GM19035 (cell line): Measurements from ENCODE around the gene HEBP1.

Experiments used
- ATAC-seq: cut with Tn5 transposase; IDR thresholded peaks from one replicate; pipeline ENCODE4 v1.9.1; 2021; ENCODE audit not compliant: unreplicated experiment

The HEBP1 gene

DNA sequence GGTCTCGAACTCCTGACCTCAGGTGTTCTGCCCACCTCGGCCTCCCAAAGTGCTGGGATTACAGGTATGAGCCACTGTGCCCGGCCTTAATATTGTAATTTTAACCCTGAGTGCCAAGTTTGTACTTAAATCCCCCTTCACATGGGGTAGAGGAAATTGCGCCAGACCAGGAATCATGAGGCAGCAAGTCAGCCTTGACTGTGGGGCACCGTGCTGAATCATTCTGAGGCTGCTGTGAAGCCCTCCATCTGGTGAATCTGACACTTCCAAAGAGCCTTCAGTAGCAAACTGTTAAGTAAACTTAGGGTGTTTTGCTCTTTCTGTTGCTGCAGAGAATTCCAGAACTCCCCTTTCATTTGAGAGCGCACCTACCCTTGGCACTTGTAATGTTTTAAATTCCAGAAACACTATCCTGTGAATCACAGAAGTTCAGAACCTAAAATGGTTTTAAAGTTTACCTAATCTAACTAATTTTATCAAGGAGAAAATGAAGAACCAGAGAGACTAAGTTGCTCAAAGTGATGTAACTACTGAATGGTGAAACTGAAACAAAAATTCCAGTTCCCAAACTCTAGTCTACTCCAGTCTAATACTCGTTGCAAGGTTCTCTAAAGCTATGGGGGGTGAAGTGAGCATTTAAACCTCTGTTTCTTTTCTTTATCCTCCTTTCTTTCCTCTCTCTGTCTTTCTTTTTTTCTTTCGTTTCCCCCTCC lies 7.5 kb downstream of the HEBP1 start:
- ATAC-seq = no peak

DNA sequence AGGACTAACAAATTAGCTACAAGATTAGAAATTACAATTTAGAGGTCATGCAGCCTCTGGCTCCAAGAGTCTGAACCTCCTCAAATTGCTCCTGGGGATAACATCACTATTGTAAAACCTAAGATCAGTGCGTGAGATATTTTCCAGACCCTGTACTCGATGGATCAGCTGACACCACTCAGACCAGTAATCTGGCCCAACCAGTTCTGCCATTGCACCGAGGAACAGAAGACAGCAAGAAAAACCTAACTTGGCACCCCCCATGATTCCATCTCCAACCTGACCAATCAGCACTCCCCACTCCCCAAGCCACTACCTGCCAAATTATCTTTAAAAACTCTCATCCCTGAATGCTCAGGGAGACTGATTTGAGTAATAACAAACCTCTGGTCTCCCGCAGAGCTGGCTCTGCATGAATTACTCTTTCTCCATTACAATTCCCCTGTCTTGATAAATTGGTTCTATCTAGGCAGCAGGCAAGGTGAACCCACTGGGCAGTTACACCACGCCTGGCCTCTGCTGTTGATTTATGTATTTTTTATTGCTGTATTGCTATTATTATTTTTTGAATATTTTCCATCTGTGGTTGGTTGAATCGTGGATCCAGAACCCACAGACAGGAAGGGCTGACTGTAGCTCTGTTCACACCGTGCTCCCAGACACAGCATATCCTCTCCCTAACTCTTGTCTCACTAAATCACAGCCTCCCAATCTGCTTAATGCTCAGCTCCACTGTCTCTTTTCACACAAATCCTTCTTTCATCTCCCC lies 9.2 kb downstream of the HEBP1 start:
- ATAC-seq = no peak

DNA sequence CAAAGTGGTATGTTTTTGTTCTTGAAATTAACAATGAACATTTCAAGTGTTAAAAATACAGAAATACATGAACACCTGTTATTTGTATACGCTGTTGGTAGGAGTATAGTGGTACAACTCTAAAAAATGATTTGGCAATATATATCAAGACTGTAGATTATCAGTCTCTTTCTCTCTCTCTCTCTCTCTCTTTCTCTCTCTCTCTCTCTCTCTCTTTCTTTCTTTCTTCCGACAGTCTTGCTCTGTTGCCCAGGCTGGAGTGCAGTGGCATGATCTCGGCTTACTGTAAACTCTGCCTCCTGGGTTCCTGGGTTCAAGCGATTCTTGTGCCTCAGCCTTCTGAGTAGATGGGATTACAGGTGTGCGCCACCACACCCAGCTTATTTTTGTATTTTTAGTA lies 12.6 kb downstream of the HEBP1 start:
- no peak for ATAC-seq

GRCh38 chr12:12986775-12987331 lies 13.2 kb downstream of the HEBP1 start:
- ATAC-seq = no peak

- no peak for ATAC-seq
Observed at GRCh38 chr12:12985817-12986408, 14.2 kb downstream of the HEBP1 start.

GRCh38 chr12:12984149-12984548 lies 15.9 kb downstream of the HEBP1 start:
- ATAC-seq = no peak

DNA sequence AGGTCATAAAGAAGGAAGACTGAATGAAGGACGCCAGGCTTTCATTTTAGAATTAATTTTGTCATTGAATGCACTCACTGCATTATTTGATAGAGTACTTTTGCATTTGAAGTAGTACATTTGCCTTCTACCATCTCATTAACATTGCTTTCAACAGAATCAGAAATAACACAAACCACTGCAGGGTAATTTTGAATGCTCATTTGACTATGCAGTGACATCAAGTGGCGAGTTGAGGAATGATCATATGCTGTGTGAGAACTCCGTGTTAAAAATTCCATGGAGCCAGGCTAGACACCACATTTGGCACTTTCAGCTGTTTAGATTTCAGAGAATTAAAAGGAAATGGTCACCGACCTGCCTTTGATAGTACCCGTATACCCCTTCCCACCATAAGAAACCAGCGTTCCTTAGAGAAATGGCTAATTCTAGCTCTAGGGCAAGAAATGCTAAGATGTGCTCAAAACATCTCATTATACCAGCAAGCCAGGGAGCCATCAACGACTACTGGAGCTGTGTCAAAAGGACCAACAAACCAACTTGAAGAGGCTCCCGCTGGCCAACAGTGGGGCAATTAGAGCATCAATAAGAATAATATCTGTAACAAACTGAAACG lies 16.5 kb downstream of the HEBP1 start:
- ATAC-seq = no peak

- no peak for ATAC-seq
Observed at GRCh38 chr12:12982331-12982730, 17.7 kb downstream of the HEBP1 start.

DNA sequence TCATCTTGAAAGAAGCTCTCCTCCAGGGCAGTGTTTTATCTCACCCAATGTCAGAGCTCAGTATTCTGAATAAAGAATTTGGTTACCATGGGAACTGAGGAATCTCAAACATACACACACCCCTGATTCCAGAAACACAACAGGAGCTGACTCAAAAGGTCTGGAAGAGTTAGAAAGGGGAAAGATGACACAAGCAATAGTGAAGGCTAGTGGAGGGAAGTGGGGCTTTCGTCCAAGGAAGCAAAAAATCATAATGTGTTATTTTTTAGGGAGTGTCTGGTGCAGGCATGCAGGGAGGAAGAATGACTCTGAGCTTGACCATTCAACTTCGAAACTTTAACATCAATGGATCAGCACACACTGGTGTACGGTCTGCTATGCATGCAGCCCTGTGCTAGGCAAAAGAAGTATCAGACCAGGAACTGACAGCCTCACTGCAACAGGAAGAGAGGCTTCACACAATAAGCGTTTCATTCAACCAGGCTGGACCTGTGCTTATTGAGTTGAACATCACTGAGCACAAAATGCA lies 20.3 kb downstream of the HEBP1 start:
- ATAC-seq = no peak

DNA sequence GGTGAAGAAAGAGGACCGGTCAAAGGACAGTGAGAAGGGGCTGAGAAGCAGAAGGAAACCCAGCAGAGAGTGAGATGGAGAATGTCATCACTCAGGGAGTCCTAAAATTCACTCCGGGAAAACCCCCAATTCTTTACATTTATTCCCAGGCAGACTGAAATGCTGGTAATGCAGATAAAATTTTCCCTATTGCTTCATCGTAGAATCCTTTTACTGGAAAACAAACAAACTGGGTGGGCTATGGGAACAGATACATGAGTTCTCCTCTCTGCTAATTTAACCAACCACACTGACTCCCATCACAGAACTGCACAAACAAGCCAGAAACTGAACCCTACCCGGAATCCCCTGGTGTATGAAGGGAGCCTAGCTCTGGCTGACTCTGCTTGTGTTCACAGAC lies 20.9 kb downstream of the HEBP1 start:
- no peak for ATAC-seq

GRCh38 chr12:12977231-12977630 lies 22.8 kb downstream of the HEBP1 start:
- no peak for ATAC-seq

DNA sequence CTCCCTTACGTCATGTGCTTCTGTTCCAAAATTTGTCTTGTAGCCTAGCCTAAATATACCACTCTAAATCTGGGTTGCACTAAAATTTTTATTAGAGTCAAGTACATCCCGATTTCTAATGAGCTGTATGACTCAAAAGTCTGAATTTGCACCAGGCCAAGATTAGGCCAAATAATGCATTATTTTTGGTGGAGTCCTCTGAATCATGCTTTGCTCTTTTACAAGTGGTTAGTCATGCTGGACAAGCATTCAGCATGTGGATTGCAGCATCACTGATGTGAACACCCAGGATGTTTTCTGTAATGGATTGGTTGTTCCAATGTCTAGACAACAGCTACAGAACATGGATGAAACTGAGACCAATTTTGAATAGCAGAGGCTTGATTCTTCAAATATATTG lies 23.7 kb downstream of the HEBP1 start:
- ATAC-seq = no peak

DNA sequence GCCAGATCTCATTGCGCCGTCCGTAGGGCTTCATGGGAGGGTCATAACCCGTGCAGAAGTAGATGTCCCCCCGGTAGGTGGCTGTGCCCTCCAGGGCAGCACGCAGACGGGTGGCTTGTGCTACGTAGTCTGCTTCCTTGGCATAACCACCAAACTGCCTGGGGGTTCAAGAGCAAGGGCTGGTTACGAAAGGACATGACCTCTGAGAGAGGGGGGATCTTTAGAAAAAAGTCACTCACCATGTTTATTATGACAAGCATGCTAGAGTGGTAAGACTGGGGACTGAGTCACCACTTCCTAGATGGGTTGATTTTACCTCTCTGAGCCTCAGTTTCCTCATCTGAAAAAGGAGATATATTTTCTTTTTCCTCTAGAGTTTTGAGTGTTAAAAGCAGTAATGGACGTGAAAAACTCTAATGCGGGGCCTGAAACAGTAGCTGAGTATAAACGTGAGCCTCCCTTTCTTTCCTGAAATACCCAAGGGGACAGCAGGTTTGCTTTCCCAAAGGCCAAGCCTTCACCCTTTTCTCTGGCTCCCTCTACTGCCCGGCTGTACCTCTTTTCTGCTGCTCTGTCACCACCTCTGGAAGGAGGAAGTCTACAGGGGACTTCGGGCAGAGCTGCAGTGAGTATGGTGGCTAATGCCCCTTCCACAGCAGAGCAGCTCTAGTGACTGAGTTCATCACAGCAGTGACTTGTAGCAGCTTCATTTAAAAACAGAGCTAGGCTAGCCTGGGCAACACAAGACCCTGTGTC lies 24.6 kb downstream of the HEBP1 start:
- ATAC-seq = no peak

- no peak for ATAC-seq
Observed at GRCh38 chr12:12974211-12974610, 25.9 kb downstream of the HEBP1 start.

DNA sequence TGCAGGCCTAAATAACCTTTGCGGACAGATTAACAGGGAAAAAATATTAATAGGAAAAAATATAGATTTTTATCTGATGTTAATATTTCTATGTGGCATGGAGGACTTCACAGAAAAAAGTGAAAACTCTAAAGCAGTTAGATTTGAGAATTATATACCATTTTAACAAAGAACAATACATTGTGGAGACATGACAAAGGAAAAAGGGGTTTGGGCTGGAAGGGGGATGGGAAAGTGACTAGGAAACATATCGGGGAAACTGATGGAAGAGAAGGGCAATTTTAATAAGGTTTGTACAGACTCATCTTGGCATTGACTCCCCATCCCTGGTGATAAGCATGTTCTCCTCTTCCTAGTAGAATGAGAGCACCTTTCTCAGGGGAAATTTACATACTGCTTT lies 27.0 kb downstream of the HEBP1 start:
- ATAC-seq = no peak

DNA sequence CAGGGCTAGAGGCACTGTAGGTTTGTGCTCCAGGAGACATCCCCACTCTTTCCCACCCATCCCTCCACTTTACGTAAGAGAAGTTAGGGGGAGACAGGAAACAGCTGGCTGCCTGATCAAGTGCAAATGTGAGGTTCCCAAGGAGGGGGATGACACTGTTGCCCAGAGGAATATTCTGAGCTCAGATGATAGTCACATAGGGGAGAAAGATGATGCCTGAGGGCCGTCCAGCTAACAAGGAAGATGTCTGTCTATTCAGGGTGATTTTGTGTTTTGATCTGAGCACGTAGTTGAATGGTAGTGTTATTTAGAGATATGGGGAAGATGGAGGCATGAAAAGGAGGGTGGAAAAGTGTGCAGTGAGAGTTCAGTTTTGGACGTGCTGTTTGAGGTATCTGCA lies 34.2 kb downstream of the HEBP1 start:
- ATAC-seq = no peak

DNA sequence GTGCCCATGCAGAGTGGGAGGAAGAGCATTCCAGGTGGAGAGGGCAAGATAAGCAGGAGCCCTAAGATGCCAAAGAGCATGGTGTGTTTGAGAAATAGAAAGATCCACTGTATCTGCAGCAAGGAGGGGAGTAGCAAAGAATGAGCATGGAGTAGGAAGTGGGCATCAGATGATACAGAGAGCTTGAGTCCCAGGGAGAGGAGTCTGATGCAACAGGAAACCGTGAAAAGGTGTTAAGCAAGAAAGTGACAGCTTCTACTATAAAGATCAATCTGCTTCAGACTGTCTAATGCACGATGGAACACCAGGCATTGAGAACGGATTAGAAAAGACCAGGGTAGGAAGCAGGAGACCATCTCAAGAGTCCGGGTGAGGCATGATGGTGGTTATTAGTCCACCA lies 35.8 kb downstream of the HEBP1 start:
- ATAC-seq = no peak

GRCh38 chr12:12960639-12961209 lies 39.3 kb downstream of the HEBP1 start:
- ATAC-seq = no peak

DNA sequence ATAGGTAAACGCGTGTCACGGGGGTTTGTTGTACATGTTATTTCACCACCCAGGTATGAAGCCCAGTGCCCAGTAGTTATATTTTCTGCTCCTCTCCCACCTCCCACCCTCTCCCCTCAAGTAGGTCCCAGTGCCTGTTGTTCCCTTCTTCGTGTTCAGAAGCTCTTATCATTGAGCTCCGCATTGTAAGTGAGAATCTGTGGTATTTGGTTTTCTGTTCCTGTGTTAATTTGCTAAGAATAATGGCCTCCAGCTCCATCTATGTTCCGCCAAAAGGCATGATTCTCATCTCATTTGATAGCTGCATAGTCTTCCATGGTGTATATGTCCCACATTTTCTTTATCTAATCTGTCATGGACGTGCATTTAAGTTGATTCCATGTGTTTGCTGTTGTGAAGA lies 41.2 kb downstream of the HEBP1 start:
- ATAC-seq = no peak
